Skin epidermis (tissue), 12 donors: ENCODE data around the gene CYP2S1.
"Not testable (repeated sequence)": the region's sequence is repeated elsewhere in the genome, so short reads cannot be mapped to it uniquely, and the experiment has no call there.

Source experiments
- H3K27ac ChIP-seq, 21 experiments: fragments of 200-600 bp; sonication (generic) in 11 of 21; one replicate each; pipeline ENCODE4 v1.5.0; 2020; ENCODE audit warnings: mild to moderate bottlenecking in 3 of 21, inconsistent platforms in 2 of 21, moderate library complexity in 2 of 21
- H3K4me3 ChIP-seq, 7 experiments: fragments of 200-600 bp; sonication (generic) in 2 of 7; one replicate each; pipeline ENCODE4 v1.5.0; 2020; ENCODE audit warnings: inconsistent platforms in 2 of 7, mild to moderate bottlenecking in 2 of 7, moderate library complexity in 1 of 7

CYP2S1 gene

GRCh38 chr19:41192574-41193429, at the start of gene CYP2S1:
TSS of gene CYP2S1 (plus strand) at chr19:41193219. CDS start at chr19:41193265, 46 bp downstream.
- H3K27ac ChIP-seq: peak within 1 kb of the TSS in 15 of 21 experiments; percentile 5 to 78 (median 49)
- peak within 1 kb of the TSS; percentile 35 to 56 (median 37) for H3K4me3 ChIP-seq

- H3K27ac ChIP-seq: no peak overlapping the region
- H3K4me3 ChIP-seq: no peak overlapping the region
Measured at GRCh38 chr19:41144403-41144802, 48.6 kb upstream of the CYP2S1 start.

GRCh38 chr19:41149831-41150230, 43.2 kb upstream of the CYP2S1 start:
- H3K27ac ChIP-seq: no peak overlapping the region
- H3K4me3 ChIP-seq: no peak overlapping the region

GRCh38 chr19:41150986-41151385, 42.0 kb upstream of the CYP2S1 start:
- H3K4me3 ChIP-seq, H3K27ac ChIP-seq: not testable (repeated sequence)

- no peak overlapping the region for H3K4me3 ChIP-seq
- no peak overlapping the region for H3K27ac ChIP-seq
Measured at GRCh38 chr19:41154060-41154459, 39.0 kb upstream of the CYP2S1 start.

GRCh38 chr19:41156207-41156606, 36.8 kb upstream of the CYP2S1 start:
- Histone ChIP-seq H3K4me3 (no peak overlapping the region), H3K27ac (no peak overlapping the region)

- H3K27ac ChIP-seq: no peak overlapping the region
- H3K4me3 ChIP-seq: no peak overlapping the region
Measured at GRCh38 chr19:41159881-41160280, 33.1 kb upstream of the CYP2S1 start.

- Histone ChIP-seq H3K27ac (no peak overlapping the region), H3K4me3 (no peak overlapping the region)
Measured at GRCh38 chr19:41161903-41162302, 31.1 kb upstream of the CYP2S1 start.

GRCh38 chr19:41166944-41167804, 25.8 kb upstream of the CYP2S1 start:
- Histone ChIP-seq H3K4me3 (no peak overlapping the region), H3K27ac (no peak overlapping the region)

- H3K4me3 ChIP-seq: no peak overlapping the region
- no peak overlapping the region for H3K27ac ChIP-seq
Measured at GRCh38 chr19:41172297-41173164, 20.5 kb upstream of the CYP2S1 start.

GRCh38 chr19:41174297-41174928, 18.6 kb upstream of the CYP2S1 start:
- no peak overlapping the region for H3K4me3 ChIP-seq
- H3K27ac ChIP-seq: peak overlapping the region in 1 of 21 experiments; percentile 49

- H3K27ac ChIP-seq: peak overlapping the region in 17 of 21 experiments; percentile 7 to 83 (median 49)
- no peak overlapping the region for H3K4me3 ChIP-seq
Measured at GRCh38 chr19:41175801-41176777, 16.9 kb upstream of the CYP2S1 start.

- not testable (repeated sequence) for H3K4me3 ChIP-seq, H3K27ac ChIP-seq
Measured at GRCh38 chr19:41180173-41180572, 12.8 kb upstream of the CYP2S1 start.

GRCh38 chr19:41186971-41187883, 5.8 kb upstream of the CYP2S1 start:
- Histone ChIP-seq H3K4me3 (no peak overlapping the region), H3K27ac (no peak overlapping the region)

- Histone ChIP-seq H3K4me3 (no peak overlapping the region), H3K27ac (no peak overlapping the region)
Measured at GRCh38 chr19:41187884-41188279, 5.1 kb upstream of the CYP2S1 start.

GRCh38 chr19:41189425-41190065, 3.5 kb upstream of the CYP2S1 start:
- H3K27ac ChIP-seq: no peak overlapping the region
- H3K4me3 ChIP-seq: no peak overlapping the region
